Liver (tissue), 9 donors: Measurements from ENCODE around the gene C4orf17. TPM values are rescaled to one million over a fixed set of nuclear protein-coding genes. Genes with fewer than 3 reads are reported as not detected.

Experiments used
- DNase-seq: peaks from one replicate; pipeline ENCODE4 v3.0.0-alpha.2; 2017; ENCODE audit warnings: low spot score
- H3K27ac ChIP-seq, 2 donors: one replicate each; pipeline ENCODE4 v1.7.0; 2013; ENCODE audit warnings: inconsistent platforms in 2 of 2, low read length in 2 of 2, control low read depth in 1 of 2, low read depth in 1 of 2, mild to moderate bottlenecking in 1 of 2
- H3K27me3 ChIP-seq, 4 donors: one replicate each; pipeline versions ENCODE4 v1.6.1 to v1.7.0; 2013; ENCODE audit warnings: low read length in 3 of 4, inconsistent platforms in 1 of 4, mild to moderate bottlenecking in 1 of 4, moderate library complexity in 1 of 4; ENCODE audit not compliant: control insufficient read depth in 4 of 4, insufficient read depth in 4 of 4
- H3K36me3 ChIP-seq, 4 donors: one replicate each; pipeline versions ENCODE4 v1.6.1 to v1.7.0; 2013; ENCODE audit warnings: low read length in 3 of 4, mild to moderate bottlenecking in 3 of 4, low read depth in 1 of 4, moderate library complexity in 1 of 4; ENCODE audit not compliant: control insufficient read depth in 4 of 4, insufficient read depth in 3 of 4
- H3K4me1 ChIP-seq, 4 donors: one replicate each; pipeline versions ENCODE4 v1.6.1 to v1.7.0; 2013; ENCODE audit warnings: low read length in 3 of 4, mild to moderate bottlenecking in 3 of 4, moderate library complexity in 1 of 4; ENCODE audit not compliant: control insufficient read depth in 4 of 4, insufficient read depth in 4 of 4
- H3K4me3 ChIP-seq, 3 donors: one replicate each; pipeline versions ENCODE4 v1.6.1 to v1.7.0; 2013; ENCODE audit warnings: low read length in 3 of 3, control low read depth in 1 of 3, low read depth in 1 of 3, mild to moderate bottlenecking in 1 of 3
- H3K9ac ChIP-seq, 2 donors: one replicate each; pipeline ENCODE4 v1.7.0; 2013; ENCODE audit warnings: low read length in 2 of 2, mild to moderate bottlenecking in 2 of 2, moderate library complexity in 2 of 2, control low read depth in 1 of 2, low read depth in 1 of 2
- H3K9me3 ChIP-seq, 4 donors: one replicate each; pipeline versions ENCODE4 v1.6.1 to v1.7.0; 2013; ENCODE audit warnings: low read length in 3 of 4; ENCODE audit not compliant: control insufficient read depth in 4 of 4
- ATF3 ChIP-seq: IDR thresholded peaks from 2 replicates; pipeline ENCODE4 v1.6.1; 2016; ENCODE audit warnings: antibody characterized with exemption
- CTCF ChIP-seq: fragments of 150-350 bp; IDR thresholded peaks from 2 replicates; pipeline ENCODE4 v1.5.1; 2017; ENCODE audit warnings: improper control_type of control experiment, low read depth, low read length; ENCODE audit not compliant: missing input control
- GABPA ChIP-seq, 2 donors: IDR thresholded peaks in 1 of 2; conservative IDR thresholded peaks in 1 of 2; 2 replicates each; pipeline ENCODE4 v1.6.1; 2016; ENCODE audit warnings: antibody characterized with exemption in 2 of 2, mild to moderate bottlenecking in 1 of 2, moderate library complexity in 1 of 2
- HNF4A ChIP-seq, 2 donors: conservative IDR thresholded peaks; 2 replicates each; pipeline ENCODE4 v1.6.1; 2016; ENCODE audit warnings: antibody characterized with exemption in 2 of 2, mild to moderate bottlenecking in 2 of 2
- NR2F2 ChIP-seq: IDR thresholded peaks from 2 replicates; pipeline ENCODE4 v1.6.1; 2016; ENCODE audit warnings: antibody characterized with exemption
- RXRA ChIP-seq, 2 donors: IDR thresholded peaks; 2 replicates each; pipeline ENCODE4 v1.6.1; 2017 to 2018; ENCODE audit warnings: antibody characterized with exemption in 2 of 2, mild to moderate bottlenecking in 1 of 2
- YY1 ChIP-seq: IDR thresholded peaks from 2 replicates; pipeline ENCODE4 v1.6.1; 2016; ENCODE audit warnings: antibody characterized with exemption, mild to moderate bottlenecking
- WGBS: extraction: QIAGEN DNeasy Blood & Tissue Kit; methylation state at CpG from one replicate; pipeline ENCODE4 v1.1.7; 2013; 5-methylcytosine and 5-hydroxymethylcytosine counted together
- polyA plus RNA-seq, 2 donors: library from polyadenylated mRNA; stranded (reverse) in 1 of 2; unstranded in 1 of 2; fragments of 200-250 nt in 1 of 2; fragments of >200 nt in 1 of 2; fragmentation: Nextera tagmentation in 1 of 2; extraction: Ambion mirVana in 1 of 2; gene quantifications; one replicate each; pipeline versions ENCODE4 v1.2.1 to v1.2.3, GENCODE V29; 2013 to 2015
- total RNA-seq, 2 donors: library from RNA; depleted of rRNA; stranded (reverse); fragments of >200 nt; gene quantifications; one replicate each; pipeline ENCODE4 v1.2.3, GENCODE V29; 2014
- donor health status: healthy.
- donor health status: healthy.
- donor health status: healthy.
- donor health status: healthy.
- donor health status: healthy.

C4orf17 gene
- total and polyA plus RNA-seq, 4 donors, result not detected

GRCh38 chr4:99587803-99588202, 77.0 kb downstream of the C4orf17 start:
- TF ChIP-seq HNF4A (conservative IDR thresholded peaks at IDR 0.05) (no peak), RXRA (IDR thresholded peaks at IDR 0.05) (no peak), GABPA (IDR thresholded peaks at IDR 0.05 in 1 of 2, conservative IDR thresholded peaks at IDR 0.05 in 1 of 2) (no peak), CTCF (no peak), YY1 (no peak)

GRCh38 chr4:99591757-99592156, 80.9 kb downstream of the C4orf17 start:
- H3K9me3 ChIP-seq, result no peaks in the 10 kb centered on the region
- peaks cover 0 to 45% (median 19%) of the 10 kb centered on the region in 4 donors for H3K36me3 ChIP-seq
- H3K4me3 ChIP-seq, result no peak overlapping the region
- DNase-seq, result no peak
- 76% methylated on average over 3 of the region's 3 CpGs for WGBS
- TF ChIP-seq NR2F2 (no peak), HNF4A (conservative IDR thresholded peaks at IDR 0.05) (no peak), ATF3 (no peak)
- peaks cover 1 to 14% (median 5%) of the 10 kb centered on the region in 4 donors for H3K4me1 ChIP-seq
- no peak overlapping the region for H3K27ac ChIP-seq
- H3K9ac ChIP-seq, result no peak overlapping the region
- no peaks in the 10 kb centered on the region for H3K27me3 ChIP-seq

More at GRCh38 chr4:99587803-99588202, 77.0 kb downstream of the C4orf17 start:
- peaks cover 0 to 42% (median 16%) of the 10 kb centered on the region in 4 donors for H3K36me3 ChIP-seq
- no peak for DNase-seq
- H3K27ac ChIP-seq, result no peak overlapping the region
- H3K4me1 ChIP-seq, result peaks cover 3 to 27% (median 9%) of the 10 kb centered on the region in 4 donors
- H3K27me3 ChIP-seq, result no peaks in the 10 kb centered on the region
- WGBS, result 35% methylated on average over 1 of the region's 1 CpG
- H3K9ac ChIP-seq, result no peak overlapping the region
- H3K9me3 ChIP-seq, result no peaks in the 10 kb centered on the region
- no peak overlapping the region for H3K4me3 ChIP-seq

Other genes with a start within 250 kb of the C4orf17 start
- gene ADH1A, start 220.0 kb upstream of the C4orf17 start, total RNA-seq, result 100 to 1,000 TPM; 202 to 493 TPM
- 100 to 1,000 TPM; 123 to 554 TPM for gene ADH1A, start 220.0 kb upstream of the C4orf17 start, polyA plus RNA-seq
- gene ADH1B, start 189.6 kb upstream of the C4orf17 start, total RNA-seq, result 1,000 to 10,000 TPM in 1 of 2 donors, 10 to 100 TPM in 1; 38.3 to 1,460 TPM
- 1,000 to 10,000 TPM in 1 of 2 donors, 100 to 1,000 TPM in 1; 658 to 1,163 TPM for gene ADH1B, start 189.6 kb upstream of the C4orf17 start, polyA plus RNA-seq
- gene ADH1C, start 158.3 kb upstream of the C4orf17 start, total RNA-seq, result 10 to 100 TPM in 1 of 2 donors, under 1 TPM in 1; 0.84 to 74.3 TPM
- gene ADH1C, start 158.3 kb upstream of the C4orf17 start, polyA plus RNA-seq, result 100 to 1,000 TPM in 1 of 2 donors, 10 to 100 TPM in 1; 88.3 to 374 TPM
- gene ADH7, start 75.7 kb upstream of the C4orf17 start, total RNA-seq, result under 1 TPM in 1 of 2 donors, not detected in 1; under 0.01 TPM
- gene ADH7, start 75.7 kb upstream of the C4orf17 start, polyA plus RNA-seq, result not detected
- gene TRMT10A, start 53.0 kb downstream of the C4orf17 start, total RNA-seq, result 1 to 10 TPM; 3.8 to 6.8 TPM
- 1 to 10 TPM; 2.8 to 3.1 TPM for gene TRMT10A, start 53.0 kb downstream of the C4orf17 start, polyA plus RNA-seq
- gene MTTP, start 63.8 kb downstream of the C4orf17 start, total RNA-seq, result 100 to 1,000 TPM in 1 of 2 donors, 10 to 100 TPM in 1; 96.7 to 193 TPM
- 10 to 100 TPM; 58.4 to 71.0 TPM for gene MTTP, start 63.8 kb downstream of the C4orf17 start, polyA plus RNA-seq
- gene C4orf54, start 146.8 kb downstream of the C4orf17 start, total RNA-seq, result under 1 TPM in 1 of 2 donors, not detected in 1; under 0.01 TPM
- gene C4orf54, start 146.8 kb downstream of the C4orf17 start, polyA plus RNA-seq, result not detected